Adipocyte (in vitro differentiated cells): ENCODE measurements around the gene ANGEL2.

Experiments used
- DNase-seq: peaks from one replicate; pipeline ENCODE4 v3.0.0-alpha.2; 2015; ENCODE audit warnings: low read depth
- H3K27me3 ChIP-seq: replicated peaks from 2 replicates; pipeline ENCODE4 v1.7.0; 2013; ENCODE audit warnings: mild to moderate bottlenecking, low read length, moderate library complexity; ENCODE audit not compliant: control insufficient read depth, insufficient read depth
- H3K36me3 ChIP-seq: 2 replicates; pipeline ENCODE4 v1.7.0; 2013; ENCODE audit warnings: low read length, mild to moderate bottlenecking, moderate library complexity; ENCODE audit not compliant: control insufficient read depth, insufficient read depth, severe bottlenecking
- H3K4me1 ChIP-seq: 2 replicates; pipeline ENCODE4 v1.7.0; 2013; ENCODE audit warnings: mild to moderate bottlenecking, low read length, moderate library complexity; ENCODE audit not compliant: control insufficient read depth, insufficient read depth
- H3K4me3 ChIP-seq: 2 replicates; pipeline ENCODE4 v1.7.0; 2013; ENCODE audit warnings: mild to moderate bottlenecking, low read length, moderate library complexity
- H3K9ac ChIP-seq: 2 replicates; pipeline ENCODE4 v1.7.0; 2013; ENCODE audit warnings: mild to moderate bottlenecking, low read length, moderate library complexity
- H3K9me3 ChIP-seq: 2 replicates; pipeline ENCODE4 v1.7.0; 2013; ENCODE audit warnings: mild to moderate bottlenecking, low read length, moderate library complexity; ENCODE audit not compliant: control insufficient read depth

The ANGEL2 gene

GRCh38 chr1:212946872-212947271, 68.8 kb downstream of the ANGEL2 start:
- Histone ChIP-seq H3K36me3 (no peaks in the 10 kb centered on the region), H3K4me3 (no peak overlapping the region), H3K27me3 (peaks cover 30% of the 10 kb centered on the region), H3K9me3 (peaks cover 5% of the 10 kb centered on the region), H3K9ac (no peak overlapping the region), H3K4me1 (peaks cover 10% of the 10 kb centered on the region)
- DNase-seq = no peak

- DNase-seq = no peak
- peaks cover 25% of the 10 kb centered on the region for H3K27me3 ChIP-seq
- no peaks in the 10 kb centered on the region for H3K36me3 ChIP-seq
- H3K9me3 ChIP-seq = peaks cover 14% of the 10 kb centered on the region
- no peak overlapping the region for H3K4me3 ChIP-seq
- no peak overlapping the region for H3K9ac ChIP-seq
- peaks cover under 1% of the 10 kb centered on the region for H3K4me1 ChIP-seq
Observed at GRCh38 chr1:212945463-212946160, 70.1 kb downstream of the ANGEL2 start.

- H3K4me3 ChIP-seq = no peak overlapping the region
- DNase-seq = no peak
- no peaks in the 10 kb centered on the region for H3K4me1 ChIP-seq
- H3K36me3 ChIP-seq = no peaks in the 10 kb centered on the region
- H3K9ac ChIP-seq = no peak overlapping the region
- peaks cover 23% of the 10 kb centered on the region for H3K27me3 ChIP-seq
- H3K9me3 ChIP-seq = peaks cover 19% of the 10 kb centered on the region
Observed at GRCh38 chr1:212945056-212945455, 70.6 kb downstream of the ANGEL2 start.

GRCh38 chr1:212944229-212944901, 71.3 kb downstream of the ANGEL2 start:
- H3K9ac ChIP-seq = no peak overlapping the region
- H3K9me3 ChIP-seq = peaks cover 26% of the 10 kb centered on the region
- H3K4me3 ChIP-seq = no peak overlapping the region
- H3K4me1 ChIP-seq = no peaks in the 10 kb centered on the region
- no peak for DNase-seq
- H3K36me3 ChIP-seq = no peaks in the 10 kb centered on the region
- peaks cover 16% of the 10 kb centered on the region for H3K27me3 ChIP-seq

GRCh38 chr1:212943393-212943710, 72.3 kb downstream of the ANGEL2 start:
- H3K27me3 ChIP-seq = peaks cover 12% of the 10 kb centered on the region
- no peaks in the 10 kb centered on the region for H3K4me1 ChIP-seq
- H3K36me3 ChIP-seq = no peaks in the 10 kb centered on the region
- no peak for DNase-seq
- H3K9me3 ChIP-seq = peaks cover 28% of the 10 kb centered on the region
- no peak overlapping the region for H3K9ac ChIP-seq
- H3K4me3 ChIP-seq = no peak overlapping the region

GRCh38 chr1:212942679-212943392, 72.8 kb downstream of the ANGEL2 start:
- Histone ChIP-seq H3K4me1 (no peaks in the 10 kb centered on the region), H3K27me3 (peaks cover 12% of the 10 kb centered on the region), H3K9me3 (peaks cover 26% of the 10 kb centered on the region), H3K4me3 (no peak overlapping the region), H3K36me3 (no peaks in the 10 kb centered on the region), H3K9ac (no peak overlapping the region)
- no peak for DNase-seq
